ENCODE results near the gene RPS5.
"Not testable (repeated sequence)": the region's sequence is repeated elsewhere in the genome, so short reads cannot be mapped to it uniquely, and the experiment has no call there.

Gene RPS5

DNA sequence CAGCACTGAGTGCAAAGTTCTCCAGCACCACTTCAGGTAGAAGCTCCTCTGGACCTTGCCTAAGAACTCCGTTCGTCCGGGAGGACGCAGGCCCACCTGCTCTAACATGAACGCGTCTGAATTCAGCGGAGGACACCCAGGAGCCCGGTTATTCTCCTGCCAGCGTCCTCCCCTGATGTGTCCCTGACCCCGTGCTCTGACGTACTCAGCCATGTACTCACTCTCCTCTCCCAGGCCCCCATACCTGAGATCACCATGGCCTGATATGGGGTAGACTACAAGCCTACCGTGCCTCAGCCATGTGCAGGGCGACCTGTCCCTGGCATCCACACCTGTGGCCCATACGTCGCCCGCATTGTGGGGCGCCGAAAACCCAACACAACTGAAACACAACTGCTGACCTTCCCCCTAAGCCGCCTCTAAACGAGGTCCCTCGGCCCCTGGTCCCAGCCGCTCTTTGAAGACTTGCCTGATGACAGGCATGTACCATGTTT lies 20.6 kb downstream of the RPS5 start:
- DNase-seq: peak; percentile 31

DNA sequence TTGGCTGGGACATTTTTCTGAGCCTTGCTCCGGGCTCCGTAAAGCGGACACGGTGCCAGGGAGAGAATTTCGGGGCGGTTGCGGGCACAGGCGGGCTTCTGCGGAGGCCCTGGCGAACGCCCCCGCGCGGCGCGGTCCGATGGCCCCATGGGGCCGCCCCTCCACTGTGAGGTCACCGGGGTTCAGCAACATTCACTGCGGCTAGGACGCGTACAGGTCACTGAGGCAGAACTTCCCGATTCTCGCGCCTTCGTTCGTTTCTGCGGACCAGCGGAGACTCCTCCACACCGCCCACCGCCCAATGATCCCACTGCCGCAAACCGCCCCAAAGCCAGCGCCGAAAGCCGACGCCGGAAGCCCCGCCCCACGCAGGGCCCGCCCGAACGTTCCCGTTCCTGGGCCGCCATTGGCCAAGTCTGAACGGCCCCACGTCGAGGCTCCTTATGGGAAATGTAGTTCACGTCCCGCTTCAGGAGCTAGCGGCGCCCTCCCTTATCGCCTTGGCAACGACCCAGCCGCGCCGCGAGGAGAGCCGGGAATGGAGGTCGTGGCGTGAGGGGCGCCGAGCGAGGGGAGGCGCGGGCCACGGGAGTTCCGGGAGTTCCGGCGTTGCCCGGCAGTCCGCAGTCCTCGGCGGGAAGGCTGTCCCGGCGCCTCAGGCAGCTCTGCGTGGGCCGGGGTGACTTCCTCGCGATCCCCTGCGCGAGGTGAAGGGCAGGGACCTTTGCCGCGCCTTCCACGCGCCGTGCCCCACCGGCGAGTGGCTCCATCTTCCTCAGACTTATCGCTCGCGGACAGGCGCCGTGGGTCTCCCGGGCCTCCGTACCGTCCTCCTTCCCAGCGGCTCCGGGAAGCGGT lies 21.3 kb downstream of the RPS5 start, which contains the start of gene ZNF584:
Gene ZNF584 (plus strand): TSS at position 498 of the 858 bp plus-strand sequence. CDS start 499 bp downstream, outside the sequence.
- DNase-seq: peak; percentile 97

DNA sequence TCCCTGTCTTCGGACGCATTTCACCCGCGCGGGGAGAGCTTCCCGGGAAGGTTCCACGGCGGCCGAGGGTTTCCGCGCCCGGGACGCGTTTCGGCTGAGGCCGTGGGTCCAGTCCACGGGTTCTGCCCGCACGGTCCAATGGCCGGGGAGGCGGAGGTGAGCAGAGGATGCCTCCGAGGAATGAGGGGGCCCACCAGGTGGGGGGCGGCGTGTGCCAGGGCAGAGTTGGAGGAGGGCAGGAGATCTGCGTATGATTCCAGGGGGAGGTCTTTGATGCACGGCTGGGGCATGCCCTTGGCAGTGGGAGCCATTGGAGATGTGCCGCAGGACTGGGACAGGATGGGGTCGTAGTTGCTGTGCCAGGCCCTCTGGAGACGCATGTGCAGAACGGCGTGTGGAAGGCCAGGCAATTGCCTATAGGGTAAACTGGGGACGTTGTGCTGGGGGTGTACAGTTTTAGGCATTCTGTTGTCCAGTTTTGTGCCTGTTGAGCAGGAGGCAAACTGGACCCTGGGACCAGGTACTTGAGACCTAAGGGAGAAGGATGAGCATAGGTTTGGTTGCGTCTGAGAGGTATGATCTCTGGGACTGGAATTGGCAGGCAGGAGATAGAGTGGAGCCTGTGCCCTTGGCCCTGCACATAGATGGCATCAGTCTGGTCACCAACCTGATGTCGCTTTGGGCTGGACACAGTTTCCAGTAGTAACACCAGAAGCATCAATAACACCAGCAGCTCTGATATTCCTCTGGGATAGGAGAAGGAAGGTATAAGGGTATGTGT lies 22.1 kb downstream of the RPS5 start:
- peak; percentile 49 for DNase-seq

- DNase-seq: no peak
These were observed 29.5 kb downstream of the RPS5 start for GRCh38 chr19:58416604-58417003.

DNA sequence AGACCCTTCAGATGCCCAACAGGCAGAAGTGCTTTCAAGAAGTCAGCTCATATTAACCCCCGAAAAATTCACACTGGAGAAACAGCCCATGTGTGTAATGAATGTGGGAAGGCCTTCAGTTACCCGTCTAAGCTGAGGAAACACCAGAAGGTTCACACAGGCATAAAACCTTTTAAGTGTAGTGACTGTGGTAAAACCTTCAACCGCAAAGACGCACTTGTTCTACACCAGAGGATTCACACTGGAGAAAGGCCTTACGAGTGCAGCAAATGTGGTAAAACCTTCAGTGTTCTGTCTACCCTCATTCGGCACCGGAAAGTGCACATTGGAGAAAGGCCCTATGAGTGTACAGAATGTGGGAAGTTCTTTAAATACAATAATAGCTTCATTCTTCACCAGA lies 30.0 kb downstream of the RPS5 start:
- DNase-seq: no peak

DNA sequence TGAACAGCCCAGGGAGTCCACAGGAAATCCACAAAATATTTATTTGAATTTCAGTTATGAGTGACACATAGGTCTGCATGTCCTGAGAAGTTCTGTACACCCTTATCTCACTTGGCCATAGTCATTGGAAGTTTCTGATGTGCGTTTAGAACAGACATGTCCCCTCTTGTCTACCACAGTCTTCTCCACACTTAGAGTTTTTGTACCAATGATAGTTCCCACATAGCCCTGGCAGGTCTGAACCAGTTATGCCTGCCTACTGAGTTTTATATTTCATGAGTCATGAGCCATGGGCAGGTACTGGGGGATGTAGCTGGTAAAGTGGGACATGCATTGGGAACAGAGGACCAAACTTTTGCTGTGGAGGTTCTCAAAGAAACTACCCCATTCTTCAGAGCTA lies 41.5 kb downstream of the RPS5 start:
- no peak for DNase-seq

- DNase-seq: no peak
These were observed 42.7 kb downstream of the RPS5 start for GRCh38 chr19:58429745-58430144.

DNA sequence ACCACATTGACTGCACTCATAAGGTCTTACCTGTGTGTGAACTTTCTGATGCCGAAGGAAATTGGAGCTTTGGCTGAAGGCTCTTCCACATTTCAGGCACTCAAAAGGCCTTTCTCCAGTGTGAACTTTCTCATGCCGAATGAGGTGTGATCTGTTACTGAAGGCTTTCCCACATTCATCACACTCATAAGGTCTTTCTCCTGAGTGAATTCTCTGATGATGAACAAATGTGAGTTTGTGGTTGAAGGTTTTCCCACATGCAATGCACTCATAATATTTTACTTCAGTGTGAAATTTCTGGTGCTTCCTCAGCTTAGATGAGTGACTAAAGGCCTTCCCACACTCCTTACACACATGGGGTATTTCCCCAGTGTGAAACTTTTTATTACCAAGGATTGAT lies 47.1 kb downstream of the RPS5 start:
- no peak for DNase-seq

DNA sequence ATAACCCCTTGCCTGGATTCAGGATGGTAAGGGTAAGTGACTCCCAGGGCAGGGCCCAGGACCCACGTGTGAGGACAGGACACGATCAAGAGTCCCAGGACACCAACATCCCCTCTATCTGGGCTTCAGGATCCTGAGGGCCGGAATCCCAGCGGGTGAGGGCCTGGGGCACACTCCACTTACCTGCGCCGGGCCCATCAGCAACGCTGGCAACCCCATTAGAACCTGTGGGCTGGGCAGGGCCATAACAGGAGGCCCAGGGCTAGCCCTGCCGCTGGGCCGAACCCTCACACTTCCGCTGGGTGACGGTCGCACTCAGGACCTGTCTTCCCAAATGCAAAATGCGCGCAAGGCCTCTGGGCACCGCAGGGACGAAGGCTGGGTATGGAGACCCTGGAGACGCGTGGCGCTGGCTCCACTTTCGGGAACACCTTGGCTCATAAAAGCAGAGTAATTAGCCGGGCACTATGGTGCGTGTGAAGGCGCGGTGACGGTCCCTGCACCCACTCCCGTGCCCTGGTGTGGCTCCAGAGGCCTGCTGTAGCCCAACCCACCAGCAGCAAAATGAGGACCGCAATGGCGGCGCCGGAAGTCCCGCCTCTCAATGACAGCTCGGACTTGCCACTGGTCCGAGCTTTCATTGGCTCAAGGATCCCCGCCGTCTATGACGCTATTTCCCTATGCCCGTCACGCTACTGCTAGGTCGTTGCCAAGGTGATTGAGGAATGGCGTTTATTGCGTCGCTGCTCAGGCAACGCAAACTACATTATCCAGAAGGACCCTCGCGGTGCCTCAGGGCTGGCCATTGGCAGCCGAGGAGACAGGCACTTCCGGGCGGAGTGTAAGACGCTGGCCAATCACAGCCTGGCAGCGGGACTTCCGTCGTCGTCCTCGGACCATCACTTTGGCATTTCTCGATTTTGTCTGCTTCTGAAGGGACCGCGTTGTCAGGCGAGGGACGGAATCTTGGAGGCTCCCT lies 52.8 kb downstream of the RPS5 start, which contains the start of gene ZNF132:
Gene ZNF132 (minus strand): TSS at position 578 of the 979 bp plus-strand sequence. CDS start 332 bp downstream, at position 246.
- peak; percentile 99 for DNase-seq

DNA sequence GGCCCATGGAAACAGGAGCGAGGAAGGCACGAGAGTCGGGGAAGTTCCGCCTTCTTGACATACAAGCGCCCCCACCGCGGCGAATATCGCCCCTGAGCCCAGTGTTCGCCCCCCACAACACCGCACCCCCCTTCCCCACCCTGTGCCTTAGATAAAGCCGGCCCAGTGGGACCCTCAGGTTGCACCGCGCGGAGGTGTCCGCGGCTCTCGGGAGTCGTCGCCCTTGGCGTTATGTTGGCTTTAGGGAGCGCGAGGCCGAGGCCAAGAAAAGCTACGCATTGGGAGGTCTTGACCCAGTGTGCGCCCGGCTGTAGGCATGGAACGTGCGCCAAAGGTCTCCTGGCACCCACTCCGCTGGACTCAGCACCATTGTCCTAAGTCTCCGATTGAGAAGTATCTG lies 53.5 kb downstream of the RPS5 start:
- no peak for DNase-seq

- DNase-seq: not testable (repeated sequence)
These were observed 55.9 kb downstream of the RPS5 start for GRCh38 chr19:58442986-58443385.
